GM19463 (cell line): ENCODE measurements around the gene PDE4D.
"Not testable (repeated sequence)": the region's sequence is repeated elsewhere in the genome, so short reads cannot be mapped to it uniquely, and the experiment has no call there.

Experiments
- ATAC-seq: cut with Tn5 transposase; IDR thresholded peaks from one replicate; pipeline ENCODE4 v1.9.1; 2021; ENCODE audit warnings: mild to moderate bottlenecking, moderate library complexity; ENCODE audit not compliant: unreplicated experiment

The PDE4D gene

DNA sequence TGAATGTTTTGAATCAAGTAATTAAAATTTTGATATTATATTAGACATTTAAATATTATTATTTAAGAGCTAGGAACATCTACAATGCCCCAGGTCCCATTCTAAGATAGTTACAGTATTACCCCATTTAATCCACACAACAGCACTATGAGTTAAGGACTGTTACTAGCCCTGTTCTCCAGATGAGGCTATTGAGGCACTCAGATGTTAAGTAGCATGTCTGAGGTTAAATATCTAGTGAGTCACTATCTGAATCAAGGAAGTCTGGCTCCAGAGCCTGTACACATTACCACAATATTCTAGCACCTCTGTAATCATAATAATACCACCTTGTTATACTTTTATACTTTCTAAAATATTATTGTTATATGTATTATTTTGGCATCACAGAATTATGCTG lies 304.6 kb downstream of the PDE4D start:
- ATAC-seq = no peak

DNA sequence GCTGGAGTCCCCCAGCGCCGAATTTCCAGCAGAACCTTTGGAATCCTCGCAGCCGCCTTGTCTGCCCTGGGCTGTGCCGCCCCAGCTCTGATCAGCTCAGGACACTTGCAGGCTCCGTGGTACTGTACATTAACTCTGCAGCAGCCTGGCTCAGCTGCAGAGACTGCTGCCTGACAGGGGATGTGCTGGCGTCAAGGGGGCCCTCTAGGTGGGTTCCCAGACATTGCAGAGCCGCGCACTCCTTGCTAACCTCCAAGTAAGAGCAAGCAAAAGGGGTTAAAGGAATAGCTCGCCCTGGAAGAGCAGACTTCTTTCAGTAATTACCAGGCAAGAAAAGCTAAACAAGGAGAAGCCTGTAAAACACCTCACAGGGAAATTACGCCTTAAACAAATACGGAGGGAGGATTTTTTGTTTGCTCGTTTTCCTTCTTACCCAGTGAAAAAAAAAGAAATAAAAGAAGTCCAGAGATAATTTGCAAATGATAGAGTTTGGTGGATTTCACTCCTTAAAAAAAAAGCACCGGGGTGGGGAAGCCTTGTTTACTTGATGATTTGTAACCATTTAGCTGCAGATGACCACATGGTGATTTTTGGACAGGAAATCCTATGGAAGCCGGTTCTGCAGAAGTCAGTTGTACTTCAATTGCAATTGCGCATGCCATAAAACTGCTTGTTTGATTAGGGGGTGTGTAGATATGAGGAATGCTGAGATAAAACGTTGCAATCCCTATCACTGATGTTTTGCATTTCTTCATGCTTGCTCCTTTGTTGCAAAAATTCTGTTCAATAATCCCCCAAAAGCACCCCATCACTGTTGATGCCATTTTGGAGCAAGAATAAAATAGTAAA lies 305.8 kb downstream of the PDE4D start:
- ATAC-seq = no peak

DNA sequence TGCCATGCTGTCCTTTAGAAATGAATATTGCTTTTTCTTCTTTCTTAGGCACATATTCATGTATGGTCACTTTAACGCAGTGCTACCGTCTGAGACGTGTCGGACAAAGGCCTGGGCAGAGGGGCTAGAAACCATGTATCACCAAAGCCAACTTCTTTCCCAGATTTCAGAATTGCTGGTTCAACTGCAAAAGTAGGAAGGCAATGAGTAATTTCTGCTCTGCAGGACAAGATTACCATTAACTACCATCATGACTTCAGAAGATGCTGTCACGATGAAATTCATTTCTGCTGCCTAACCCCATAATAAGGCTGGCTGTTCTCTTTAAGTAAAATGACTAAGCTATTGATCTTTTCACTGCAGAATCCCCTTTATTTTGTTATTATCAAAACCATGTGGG lies 306.7 kb downstream of the PDE4D start:
- no peak for ATAC-seq

DNA sequence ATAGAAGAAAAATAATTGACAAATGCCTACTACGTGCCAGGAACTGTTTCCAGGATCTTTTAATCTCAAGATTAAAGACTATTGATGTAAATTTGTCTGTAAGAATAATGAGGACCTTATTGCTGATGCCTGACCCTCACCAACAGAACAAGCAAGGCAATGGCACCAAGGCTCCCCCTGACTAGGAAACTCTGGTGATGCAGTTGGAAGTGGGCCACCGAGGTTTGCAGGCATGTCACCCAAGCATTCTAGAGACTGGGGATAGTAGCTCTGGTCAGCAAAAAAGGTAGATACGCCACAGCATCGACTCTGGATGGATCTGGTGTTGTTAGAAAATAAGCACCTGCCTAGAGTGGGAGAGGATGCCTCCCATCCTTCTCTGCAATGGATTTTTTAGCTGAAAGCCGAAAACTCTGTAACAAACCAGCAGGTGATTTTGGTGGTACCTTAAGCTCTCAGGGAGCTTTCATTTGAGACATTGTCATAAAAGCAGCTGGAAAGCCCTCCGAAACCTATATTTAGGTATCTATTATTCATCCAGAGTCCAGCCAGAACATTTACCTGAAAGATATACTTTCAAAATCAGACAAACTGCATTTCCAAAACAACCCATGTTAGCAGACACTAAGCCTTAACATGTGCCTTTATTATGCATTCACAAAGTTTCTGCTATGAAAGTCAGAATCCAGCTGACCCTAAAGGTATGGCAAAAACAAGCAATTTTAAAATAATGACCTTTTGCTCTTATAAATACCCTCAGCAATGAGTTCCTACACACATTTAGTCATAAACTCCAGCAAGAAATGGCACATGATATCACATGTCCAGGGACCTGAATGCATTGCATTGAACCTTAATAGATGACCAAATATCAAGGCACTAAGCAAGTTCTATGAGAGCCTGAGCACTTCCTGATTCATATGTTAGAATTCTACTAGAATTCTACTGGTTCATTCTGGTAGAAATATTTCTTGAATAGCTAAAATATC lies 308.4 kb downstream of the PDE4D start:
- no peak for ATAC-seq

DNA sequence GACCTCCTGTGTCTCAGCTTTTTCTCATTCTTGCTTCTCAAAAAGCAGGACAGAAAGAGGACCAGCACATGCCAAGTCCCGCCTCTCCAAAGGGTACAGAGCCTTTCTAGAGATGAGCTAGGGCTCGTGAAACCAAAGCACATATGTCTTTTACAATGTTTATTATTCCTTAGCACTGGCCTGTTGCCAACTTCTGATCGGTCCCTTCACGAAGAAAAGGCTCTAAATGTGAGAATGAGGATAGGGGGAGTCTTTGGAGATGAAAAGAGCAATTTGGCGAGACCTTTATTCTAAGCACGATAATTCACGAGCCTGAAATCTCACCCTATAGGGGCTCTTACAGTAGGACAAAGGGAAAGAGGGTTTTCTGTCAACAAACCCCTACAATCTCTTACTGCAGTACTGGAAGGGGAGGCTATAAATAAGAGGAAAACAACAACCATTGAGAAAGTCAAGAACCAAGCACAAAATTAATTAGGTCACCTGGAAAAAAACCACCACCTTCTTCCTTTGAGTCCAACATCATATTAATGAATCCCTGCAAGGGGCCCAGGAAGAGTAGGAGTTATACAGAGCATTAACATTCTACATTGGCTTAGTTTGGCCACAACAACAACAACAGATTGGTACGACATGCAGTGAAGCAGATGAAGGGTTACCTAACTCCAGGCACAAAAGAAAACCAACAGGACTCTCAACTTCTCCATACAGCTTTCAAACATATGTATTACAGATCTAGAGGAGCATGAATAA lies 309.5 kb downstream of the PDE4D start:
- no peak for ATAC-seq

DNA sequence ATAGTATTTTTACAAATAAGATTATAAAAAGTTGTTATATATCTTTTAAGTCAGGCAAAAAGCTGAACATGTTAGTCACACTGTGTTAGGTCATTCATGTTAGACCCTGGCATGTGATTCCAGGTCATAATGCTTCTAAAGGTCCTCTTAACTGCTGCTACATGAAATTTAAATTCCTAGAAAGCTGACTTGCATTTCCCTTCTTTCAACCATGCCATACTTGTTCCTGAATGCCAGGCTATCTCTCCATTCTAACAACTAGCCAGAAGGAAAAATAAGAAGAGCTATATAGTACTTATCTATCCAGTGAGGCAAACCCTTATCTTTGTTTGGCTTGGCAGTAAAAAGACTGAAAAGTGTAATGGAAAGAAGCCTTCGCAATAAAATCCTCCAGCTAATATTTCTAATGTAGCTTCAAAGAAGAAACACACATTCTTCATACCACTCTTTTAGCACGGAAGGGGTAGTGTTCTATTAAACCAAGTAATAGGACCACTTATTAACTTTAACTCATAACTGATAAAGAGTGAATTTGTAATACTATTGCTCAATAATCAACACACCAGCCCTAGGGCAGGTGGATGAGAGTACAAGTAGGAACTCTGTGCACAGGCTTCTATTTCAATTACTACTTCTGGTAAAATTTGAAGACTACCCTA lies 310.2 kb downstream of the PDE4D start:
- no peak for ATAC-seq

DNA sequence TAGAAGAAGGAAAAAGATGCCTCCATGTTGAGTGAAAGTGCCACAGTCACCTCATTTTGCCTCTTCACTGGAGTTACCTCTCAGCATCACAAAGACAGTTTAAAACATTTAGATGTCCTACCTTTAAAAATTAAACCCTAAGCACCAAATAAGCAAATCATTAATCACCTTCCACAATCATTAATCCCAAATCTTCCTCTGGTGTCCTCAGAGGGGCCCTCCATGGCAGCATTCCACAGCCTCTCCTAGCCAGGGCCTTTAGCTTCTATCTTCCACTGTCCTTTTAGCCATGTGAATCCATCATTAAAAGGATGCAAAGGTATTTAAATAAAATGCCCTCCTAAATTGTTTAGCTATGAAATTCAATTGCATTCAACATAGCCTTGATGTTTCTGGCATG lies 310.8 kb downstream of the PDE4D start:
- ATAC-seq = no peak

DNA sequence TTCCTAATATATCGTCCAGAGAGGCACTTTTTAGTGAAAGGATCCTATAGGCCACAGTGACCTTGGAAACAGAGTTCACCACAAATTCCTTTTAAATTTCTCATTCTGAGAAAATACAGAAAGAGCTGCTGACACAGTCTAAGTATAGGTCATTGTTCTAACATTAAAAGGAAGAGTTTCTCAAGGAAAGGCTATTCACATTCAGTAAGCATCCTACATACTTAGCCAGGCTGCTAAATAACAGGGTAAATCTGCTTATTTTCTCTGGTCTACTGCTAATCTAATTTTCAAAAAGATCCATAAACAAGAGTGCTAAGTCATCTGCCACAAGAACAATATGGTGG lies 313.7 kb downstream of the PDE4D start:
- no peak for ATAC-seq

DNA sequence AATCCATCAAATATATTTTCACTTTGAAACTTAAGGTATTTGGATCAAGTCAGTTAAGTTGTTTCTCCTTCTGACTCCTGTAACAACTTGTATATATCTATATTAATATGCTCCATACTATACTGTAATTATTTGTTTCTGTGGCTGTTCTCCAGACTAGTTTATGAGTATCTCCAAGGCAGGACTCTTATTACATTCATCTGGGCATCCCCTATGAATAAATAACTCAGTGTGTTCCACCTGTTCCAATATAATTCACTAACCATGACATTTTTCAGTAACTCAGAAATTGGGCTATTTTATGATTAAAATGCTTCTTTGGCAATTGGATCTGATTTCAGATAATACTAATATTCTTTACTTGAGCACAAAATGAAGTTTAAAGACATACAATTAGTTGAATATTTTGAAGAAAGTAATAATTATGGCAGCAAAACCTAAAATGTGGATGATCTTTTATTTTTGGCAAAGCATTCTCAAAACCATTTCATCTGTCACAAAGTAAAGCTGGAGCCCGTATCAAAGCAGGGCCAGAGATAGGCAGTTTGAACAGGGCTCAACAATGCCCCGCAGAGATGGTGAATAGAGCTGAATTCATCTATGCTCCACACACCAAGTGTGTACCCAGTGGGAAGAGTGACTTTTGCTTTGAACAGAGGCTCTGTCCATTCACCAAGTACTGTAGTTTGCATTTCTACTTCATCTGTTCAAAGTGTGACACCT lies 314.3 kb downstream of the PDE4D start:
- no peak for ATAC-seq

DNA sequence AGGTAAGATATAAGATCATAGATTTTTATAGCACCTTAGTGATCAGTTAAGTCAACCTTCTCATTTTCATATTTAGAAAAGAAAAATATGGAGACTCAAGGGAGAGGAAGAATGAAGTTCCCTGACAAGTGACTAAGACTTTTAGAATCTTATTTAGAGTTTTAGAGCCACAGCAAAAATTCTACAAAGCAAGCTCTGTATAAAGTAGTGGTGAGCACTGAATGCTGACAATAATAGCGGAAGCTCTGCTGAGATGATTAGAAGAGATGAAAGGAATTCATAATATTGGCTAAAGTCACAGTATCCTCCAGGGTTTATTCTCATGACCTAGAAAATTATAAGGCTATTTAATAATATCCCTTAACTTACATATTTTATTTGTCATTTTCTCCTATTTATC lies 316.0 kb downstream of the PDE4D start:
- ATAC-seq = no peak

DNA sequence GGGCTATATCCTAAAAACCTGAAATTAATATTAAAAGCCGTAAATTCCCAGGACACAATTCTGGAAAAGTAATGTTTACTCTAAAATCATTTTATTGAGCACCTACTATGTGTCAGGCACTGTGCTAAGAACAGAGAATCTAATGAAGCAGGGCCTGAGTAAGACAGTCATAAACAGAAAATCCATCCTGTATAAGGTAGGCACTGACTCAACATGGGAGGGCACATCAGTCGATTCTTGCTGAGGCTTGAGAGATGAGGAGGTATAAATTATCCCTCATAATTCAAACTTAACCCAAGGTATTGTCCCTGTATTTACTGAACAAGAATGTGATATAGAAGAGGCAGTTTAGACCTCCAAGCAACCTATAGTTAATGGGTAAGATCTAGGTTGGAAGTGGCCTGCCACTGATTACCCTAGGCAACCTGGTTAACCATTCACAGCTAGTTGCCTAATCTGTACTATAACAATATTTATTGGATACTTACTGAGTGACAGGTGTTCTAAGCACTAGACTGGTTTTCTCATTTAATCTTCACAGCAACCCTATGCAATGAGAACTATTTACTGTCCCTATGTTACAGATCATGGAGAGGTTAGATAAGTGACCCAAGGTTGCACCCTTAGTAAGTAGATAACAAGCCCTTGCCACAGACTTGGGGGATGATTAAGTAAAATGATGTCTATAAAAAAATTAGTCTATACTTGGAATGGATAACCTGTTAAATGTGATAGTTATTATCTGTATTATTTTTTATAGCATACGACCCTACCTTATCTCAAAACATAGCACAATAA lies 317.7 kb downstream of the PDE4D start:
- ATAC-seq = peak; percentile 57

DNA sequence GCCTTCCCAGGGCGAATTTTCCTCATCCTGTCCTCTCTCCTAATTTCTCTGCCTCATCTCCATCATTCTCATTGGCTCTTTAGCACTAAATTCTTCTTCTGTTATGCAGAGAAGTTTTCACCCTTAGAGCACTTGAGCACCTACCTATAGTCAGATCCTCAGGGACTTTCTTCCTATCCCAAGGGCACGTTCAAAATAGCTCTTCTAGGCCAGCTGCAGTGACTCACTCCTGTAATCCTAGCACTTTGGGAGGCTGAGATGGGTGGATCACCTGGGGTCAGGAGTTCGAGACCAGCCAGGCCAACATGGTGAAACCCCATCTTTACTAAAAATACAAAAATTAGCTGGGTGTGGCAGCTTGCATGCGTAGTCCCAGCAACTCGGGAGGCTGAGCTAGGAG lies 320.0 kb downstream of the PDE4D start:
- ATAC-seq = not testable (repeated sequence)

DNA sequence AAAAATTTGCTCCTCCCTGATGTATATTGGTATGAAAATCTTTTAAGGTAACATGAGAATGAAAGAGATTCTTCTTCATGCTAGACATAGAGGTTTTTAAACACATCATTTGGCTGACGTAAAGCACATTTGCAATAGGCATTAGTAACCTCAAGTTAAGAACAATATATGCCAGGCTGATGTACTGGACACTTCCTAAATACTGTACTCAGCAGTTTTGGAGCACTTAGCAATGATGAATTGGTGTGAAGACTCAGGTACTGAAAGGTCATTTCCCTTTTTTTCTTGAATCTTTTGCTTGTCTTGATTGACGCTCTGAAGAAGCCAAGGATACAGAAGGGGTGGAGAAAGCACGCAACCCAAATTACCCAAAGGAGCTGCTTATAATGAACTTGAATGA lies 322.5 kb downstream of the PDE4D start:
- ATAC-seq = no peak

DNA sequence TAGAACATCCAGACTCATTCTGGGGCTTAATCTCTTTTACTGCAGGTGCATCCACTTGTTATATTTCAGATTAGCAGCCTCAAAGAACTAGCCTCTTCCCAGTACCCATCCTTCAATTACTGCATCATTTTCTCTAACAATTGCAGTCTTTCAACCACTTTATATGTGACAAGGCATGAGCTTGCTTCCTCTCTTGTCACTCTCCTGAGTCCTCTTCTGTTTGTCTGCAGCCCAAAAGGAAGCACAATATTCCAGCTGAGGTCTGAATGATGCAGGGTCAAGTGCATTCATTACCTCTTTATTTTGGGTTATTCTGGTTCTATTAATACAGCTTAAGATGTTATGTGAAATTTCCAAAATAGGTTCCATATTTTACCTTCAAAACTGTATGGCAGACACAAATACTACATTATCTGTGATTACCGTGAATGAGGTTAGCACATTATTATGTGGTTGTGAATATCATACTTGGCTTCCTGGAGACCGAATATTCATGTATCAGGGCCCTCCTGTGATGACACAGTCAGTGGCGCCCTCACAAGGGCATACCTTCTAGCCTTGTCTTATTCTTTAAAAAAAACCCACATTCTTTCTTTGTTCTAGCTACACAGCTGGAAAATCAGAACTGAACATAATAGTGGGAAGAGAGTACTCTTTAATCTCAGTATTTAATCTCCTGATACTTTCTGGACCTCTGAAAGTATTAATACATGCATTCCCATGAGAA lies 323.8 kb downstream of the PDE4D start:
- no peak for ATAC-seq

DNA sequence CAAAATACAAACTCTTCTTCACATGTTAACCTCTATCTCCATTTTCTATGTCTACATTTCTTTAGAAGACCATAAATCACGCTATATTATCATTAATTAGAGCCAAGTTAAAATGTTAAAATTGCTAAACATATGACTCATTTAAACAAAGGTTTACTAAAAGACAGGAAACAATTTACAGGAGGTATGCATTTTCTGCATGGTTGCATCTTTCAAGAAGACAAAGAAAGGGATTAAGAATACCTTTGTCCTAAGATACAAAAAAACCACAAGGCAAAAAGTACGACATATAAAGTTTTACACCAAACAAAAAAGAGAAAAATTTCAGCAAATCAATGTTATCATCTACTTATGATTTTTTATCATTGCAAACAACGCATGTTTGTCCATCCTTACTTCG lies 324.4 kb downstream of the PDE4D start:
- no peak for ATAC-seq

DNA sequence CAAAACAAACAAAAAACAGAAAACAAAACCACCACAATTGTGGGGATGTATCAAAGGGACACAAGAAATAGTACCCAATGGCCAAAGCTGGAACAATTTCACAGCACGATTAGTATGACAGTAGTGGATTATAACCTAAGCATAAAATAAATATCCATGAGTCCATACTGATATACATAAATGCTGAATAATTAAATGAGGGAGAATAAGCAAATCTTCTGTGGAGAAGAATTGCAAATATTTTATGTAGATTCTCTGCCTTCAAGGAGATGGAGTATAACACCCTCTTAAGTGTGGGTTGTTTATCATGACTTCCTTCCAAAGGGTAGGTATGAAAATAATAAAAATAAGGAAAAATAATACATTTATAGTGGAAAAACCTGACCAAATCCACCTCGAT lies 325.4 kb downstream of the PDE4D start:
- no peak for ATAC-seq

DNA sequence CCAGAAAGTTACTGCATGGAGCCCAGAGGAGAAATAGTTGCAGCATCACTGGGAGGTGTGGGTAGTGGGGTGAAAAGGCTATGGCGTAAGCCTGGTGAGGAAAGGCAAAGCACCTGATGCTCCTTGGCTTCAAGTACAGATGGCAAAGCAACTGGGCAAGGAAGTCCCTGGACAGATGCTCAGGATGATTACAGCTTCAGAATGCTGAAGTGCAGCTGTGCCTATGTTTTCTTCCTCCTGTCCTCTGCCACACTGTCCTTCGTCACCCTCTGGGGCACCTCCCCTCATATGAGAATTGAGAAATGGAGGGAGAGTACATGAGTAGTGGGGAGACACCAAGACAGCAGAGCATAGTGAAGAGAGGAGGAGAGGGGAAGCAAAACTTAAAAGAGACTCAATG lies 328.0 kb downstream of the PDE4D start:
- ATAC-seq = no peak

DNA sequence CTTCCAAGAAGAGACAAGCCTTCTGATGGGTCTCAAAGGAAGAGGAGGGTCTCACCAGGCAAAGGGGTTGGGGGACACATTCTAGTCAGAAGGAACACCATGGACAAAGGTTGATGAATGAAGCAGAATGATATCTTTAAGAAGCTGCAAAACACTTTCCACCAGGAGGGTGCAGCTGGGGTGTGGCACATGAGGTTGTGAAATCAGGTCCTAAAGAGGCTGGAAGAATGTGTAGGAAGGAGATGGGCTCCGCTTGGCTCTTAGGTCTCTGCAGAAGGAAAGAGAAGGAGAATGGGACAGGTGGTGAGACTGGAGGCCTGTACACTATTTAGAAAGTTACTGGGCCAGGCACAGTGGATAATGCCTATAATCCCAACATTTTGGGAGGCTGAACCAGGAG lies 328.6 kb downstream of the PDE4D start:
- no peak for ATAC-seq
